GM13977 (cell line): Measurements from ENCODE around the gene ZNF23.

ENCODE experiments used
- DNase-seq: peaks from one replicate; pipeline ENCODE4 v3.0.0; 2012; ENCODE audit warnings: low spot score
- in situ Hi-C: fragments of 300-500 bp; cut with MboI; formaldehyde crosslinking; loops from one replicate; pipeline ENCODE4 v1.12.0; 2022; ENCODE audit warnings: low sequenced_read_pairs, low pct_unique_long_range_greater_than_20kb, mixed read lengths, inconsistent platforms; ENCODE audit not compliant: unreplicated experiment
- TF ChIP-seq, protein P1 (sequence below): IDR thresholded peaks from 2 replicates; pipeline ENCODE4 v1.5.1; 2012; ENCODE audit warnings: mild to moderate bottlenecking, control low read depth; ENCODE audit not compliant: insufficient read depth; ENCODE audit errors: extremely low read depth, missing control alignments

ZNF23 gene

GRCh38 chr16:71402674-71403073 is 59.4 kb downstream of the ZNF23 start:
- DNase-seq, result no peak
- TF ChIP-seq, protein P1, sequence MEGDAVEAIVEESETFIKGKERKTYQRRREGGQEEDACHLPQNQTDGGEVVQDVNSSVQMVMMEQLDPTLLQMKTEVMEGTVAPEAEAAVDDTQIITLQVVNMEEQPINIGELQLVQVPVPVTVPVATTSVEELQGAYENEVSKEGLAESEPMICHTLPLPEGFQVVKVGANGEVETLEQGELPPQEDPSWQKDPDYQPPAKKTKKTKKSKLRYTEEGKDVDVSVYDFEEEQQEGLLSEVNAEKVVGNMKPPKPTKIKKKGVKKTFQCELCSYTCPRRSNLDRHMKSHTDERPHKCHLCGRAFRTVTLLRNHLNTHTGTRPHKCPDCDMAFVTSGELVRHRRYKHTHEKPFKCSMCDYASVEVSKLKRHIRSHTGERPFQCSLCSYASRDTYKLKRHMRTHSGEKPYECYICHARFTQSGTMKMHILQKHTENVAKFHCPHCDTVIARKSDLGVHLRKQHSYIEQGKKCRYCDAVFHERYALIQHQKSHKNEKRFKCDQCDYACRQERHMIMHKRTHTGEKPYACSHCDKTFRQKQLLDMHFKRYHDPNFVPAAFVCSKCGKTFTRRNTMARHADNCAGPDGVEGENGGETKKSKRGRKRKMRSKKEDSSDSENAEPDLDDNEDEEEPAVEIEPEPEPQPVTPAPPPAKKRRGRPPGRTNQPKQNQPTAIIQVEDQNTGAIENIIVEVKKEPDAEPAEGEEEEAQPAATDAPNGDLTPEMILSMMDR, result no peak
- in situ Hi-C loops, result loop anchor here (25.0 kb wide), 1 partner anchor 210 kb away; no protein-coding TSS in a partner anchor

DNA sequence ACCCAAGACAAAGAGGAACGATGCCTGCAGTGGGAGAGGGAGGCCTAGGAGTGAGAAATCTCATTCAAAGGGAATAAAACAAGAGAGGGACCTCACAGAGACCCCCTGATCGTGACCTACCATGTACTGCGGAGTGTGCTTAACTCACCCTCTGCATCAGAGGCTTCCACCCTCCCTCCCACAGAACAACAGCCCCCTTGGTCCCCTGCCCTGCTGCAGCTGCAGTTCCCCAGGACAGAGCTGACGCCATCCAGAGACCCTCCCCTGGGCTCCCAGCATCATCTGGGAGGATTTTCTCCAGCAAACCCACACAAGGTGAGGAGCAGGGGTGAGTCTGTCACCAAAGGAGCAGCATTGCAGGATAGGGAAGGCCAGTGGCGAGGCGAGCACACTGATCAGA is 60.0 kb downstream of the ZNF23 start:
- in situ Hi-C loops, result loop anchor here (25.0 kb wide), 1 partner anchor 210 kb away; no protein-coding TSS in a partner anchor
- no peak for DNase-seq
- TF ChIP-seq, protein P1, result no peak

DNA sequence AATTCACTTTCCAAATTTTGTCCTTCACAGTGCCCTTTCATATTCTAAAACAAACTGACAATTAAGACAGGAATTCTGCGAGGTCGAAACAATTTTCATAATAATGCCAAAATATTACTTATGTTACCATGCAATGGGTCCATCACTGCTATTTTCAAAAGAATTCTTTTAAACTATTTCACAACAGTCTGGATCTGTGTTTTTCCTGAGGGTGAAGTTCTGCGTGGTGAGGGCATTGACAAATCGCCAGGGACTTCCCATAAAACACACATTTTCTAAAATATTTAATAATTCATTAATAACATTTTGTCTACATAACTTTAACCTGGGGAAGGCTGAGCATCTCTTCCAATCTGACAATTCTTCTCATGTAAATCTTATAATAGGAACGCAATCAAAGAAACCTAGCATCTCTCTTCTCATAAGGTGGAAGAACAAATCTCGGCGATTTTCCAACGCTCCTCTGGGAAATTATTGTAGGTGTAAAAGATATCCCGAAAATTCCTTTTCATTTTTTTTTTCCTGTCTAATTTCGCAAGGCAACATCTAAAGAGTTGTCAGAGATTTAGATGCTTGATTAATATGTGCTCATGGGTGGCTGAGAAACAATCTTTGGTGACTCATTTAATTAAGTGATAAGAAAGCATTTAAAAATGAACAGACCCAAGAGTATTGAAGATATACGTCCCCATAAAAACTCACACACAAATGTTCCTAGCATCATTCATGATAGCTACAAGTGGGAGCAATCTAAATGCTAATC is 62.1 kb downstream of the ZNF23 start:
- TF ChIP-seq, protein P1, result no peak
- in situ Hi-C loops, result loop anchor here (25.0 kb wide), 1 partner anchor 212 kb away; no protein-coding TSS in a partner anchor

More for the DNA sequence above, 62.1 kb downstream of the ZNF23 start:
- DNase-seq, result no peak
